A673 (cell line): Measurements from ENCODE around the gene TXNDC2. TPM values are rescaled to one million over a fixed set of nuclear protein-coding genes. Genes with fewer than 3 reads are reported as not detected.

Experiments used
- BruUV-seq: library from RNA; stranded (reverse); fragments of 400-500 nt; replicated peaks from 2 replicates; lab custom pipeline; 2021; lab: Mats Ljungman, UMichigan
- CTCF ChIA-PET: fragments of 300-600 bp; sonication (Branson Sonifier 250); formaldehyde crosslinking; loops from one replicate; lab custom pipeline; 2022; ENCODE audit warnings: antibody characterized with exemption; lab: Charles Lee
- POLR2A ChIA-PET: fragments of 300-600 bp; sonication (Branson Sonifier 250); formaldehyde crosslinking; loops from one replicate; lab custom pipeline; 2022; ENCODE audit warnings: antibody characterized with exemption; ENCODE audit not compliant: low non-redundant PET; lab: Charles Lee
- DNase-seq: peaks from one replicate; pipeline ENCODE4 v3.0.0-alpha.2; 2015; ENCODE audit warnings: low spot score
- H3K27ac ChIP-seq: fragments of 200-600 bp; sonication (generic); 2 replicates; pipeline ENCODE4 v1.5.1; 2016; ENCODE audit warnings: mixed run types, low read depth, mild to moderate bottlenecking, mixed read lengths, antibody characterized with exemption, low read length; ENCODE audit not compliant: poor library complexity, severe bottlenecking
- H3K27me3 ChIP-seq: fragments of 200-600 bp; sonication (generic); replicated peaks from 2 replicates; pipeline ENCODE4 v1.6.1; 2017; ENCODE audit warnings: mixed run types, low read depth, mild to moderate bottlenecking, mixed read lengths, antibody characterized with exemption, low read length; ENCODE audit not compliant: insufficient read depth, poor library complexity
- H3K36me3 ChIP-seq: fragments of 200-600 bp; sonication (generic); 2 replicates; pipeline ENCODE4 v1.6.1; 2016; ENCODE audit warnings: mixed run types, mild to moderate bottlenecking, mixed read lengths, antibody characterized with exemption, low read length; ENCODE audit not compliant: insufficient read depth, poor library complexity, severe bottlenecking
- H3K4me1 ChIP-seq: fragments of 200-600 bp; sonication (generic); 2 replicates; pipeline ENCODE4 v1.6.1; 2017; ENCODE audit warnings: mixed run types, mild to moderate bottlenecking, mixed read lengths, antibody characterized with exemption, low read length; ENCODE audit not compliant: insufficient read depth, poor library complexity, severe bottlenecking
- H3K4me3 ChIP-seq: fragments of 200-600 bp; sonication (generic); 2 replicates; pipeline ENCODE4 v1.5.1; 2016; ENCODE audit warnings: low read depth, mixed run types, mild to moderate bottlenecking, mixed read lengths, low read length; ENCODE audit not compliant: poor library complexity, severe bottlenecking
- H3K9me3 ChIP-seq: fragments of 200-600 bp; sonication (generic); 2 replicates; pipeline ENCODE4 v1.6.1; 2016; ENCODE audit warnings: mixed run types, low read depth, mild to moderate bottlenecking, mixed read lengths, antibody characterized with exemption, low read length; ENCODE audit not compliant: poor library complexity, severe bottlenecking
- EZH2 ChIP-seq: fragments of 200-600 bp; sonication (generic); IDR thresholded peaks from 2 replicates; pipeline ENCODE4 v1.6.1; 2017; ENCODE audit warnings: borderline replicate concordance, low read depth, mild to moderate bottlenecking, mixed read lengths, antibody characterized with exemption, low read length; ENCODE audit not compliant: poor library complexity, severe bottlenecking
- intact Hi-C: fragments of 100-400 bp; cut with micrococcal nuclease; formaldehyde crosslinking; loops from one replicate; pipeline ENCODE4 v1.10.0; 2022; ENCODE audit not compliant: unreplicated experiment
- total RNA-seq: library from RNA; stranded (reverse); gene quantifications from 2 replicates; pipeline ENCODE4 v1.2.3, GENCODE V29; 2021
- TF ChIP-seq, protein P1 (sequence below): fragments of 300-800, 200-600 bp; sonication (generic); conservative IDR thresholded peaks from 2 replicates; pipeline ENCODE4 v1.5.1; 2017; ENCODE audit warnings: low read depth, mild to moderate bottlenecking, antibody characterized with exemption, low read length, moderate library complexity, mixed read lengths

TXNDC2 gene
- total RNA-seq, 1 experiment from 2014 or later = 0.13 TPM

DNA sequence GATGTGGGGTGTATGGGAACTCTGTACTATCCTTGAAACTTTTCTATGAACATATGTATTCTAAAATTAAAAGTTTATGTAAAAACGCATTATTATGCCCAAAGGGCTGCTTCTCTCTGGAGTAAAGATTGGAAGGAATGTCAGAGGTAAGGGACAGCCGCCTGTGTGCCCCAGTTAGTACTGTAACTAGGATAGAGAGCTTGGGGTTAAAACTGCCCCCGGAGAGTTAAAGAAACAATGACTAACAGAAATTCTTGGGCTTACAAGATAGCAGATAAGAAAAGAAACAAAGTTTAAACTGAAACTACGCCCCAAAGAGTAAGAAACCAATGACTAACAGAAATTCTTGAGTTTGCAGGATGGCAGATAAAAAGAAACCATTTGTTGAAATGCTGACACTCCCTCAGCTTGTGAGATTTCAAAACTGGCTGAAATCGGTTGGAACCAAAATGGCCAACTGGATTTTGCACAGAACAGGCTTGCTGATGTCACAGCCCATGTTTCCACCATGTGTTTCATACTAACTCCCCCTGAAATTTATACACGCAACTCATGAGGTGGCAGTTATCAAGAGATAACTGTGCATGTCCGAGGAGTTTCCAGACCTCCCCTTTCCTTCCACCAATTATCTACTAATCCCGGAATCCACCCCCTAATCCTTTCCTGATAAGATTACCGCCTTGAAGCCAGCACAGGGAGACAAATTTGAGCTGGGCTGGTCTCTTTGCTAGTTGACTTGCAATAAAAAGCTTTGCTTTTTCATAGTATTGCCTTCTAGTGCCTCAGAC lies 8.7 kb upstream of the TXNDC2 start:
- peak overlapping the region; percentile 3 for H3K4me3 ChIP-seq
- peaks cover 22% of the 10 kb centered on the region for H3K4me1 ChIP-seq
- BruUV-seq = TSS peak; percentile 99
- intact Hi-C loops = no loop called here
- H3K27me3 ChIP-seq = no peaks in the 10 kb centered on the region
- CTCF ChIA-PET = no interaction called here
- H3K36me3 ChIP-seq = no peaks in the 10 kb centered on the region
- POLR2A ChIA-PET = interaction anchor here (0.7 kb wide), 2 partner anchors 37 to 573 kb away, joined by 3 read pairs; partner anchors contain the start of gene VAPA
- H3K27ac ChIP-seq = peak overlapping the region; percentile 95
- peak; percentile 97 for DNase-seq
- no peaks in the 10 kb centered on the region for H3K9me3 ChIP-seq
- no peak for TF ChIP-seq EZH2
- TF ChIP-seq, protein P1, sequence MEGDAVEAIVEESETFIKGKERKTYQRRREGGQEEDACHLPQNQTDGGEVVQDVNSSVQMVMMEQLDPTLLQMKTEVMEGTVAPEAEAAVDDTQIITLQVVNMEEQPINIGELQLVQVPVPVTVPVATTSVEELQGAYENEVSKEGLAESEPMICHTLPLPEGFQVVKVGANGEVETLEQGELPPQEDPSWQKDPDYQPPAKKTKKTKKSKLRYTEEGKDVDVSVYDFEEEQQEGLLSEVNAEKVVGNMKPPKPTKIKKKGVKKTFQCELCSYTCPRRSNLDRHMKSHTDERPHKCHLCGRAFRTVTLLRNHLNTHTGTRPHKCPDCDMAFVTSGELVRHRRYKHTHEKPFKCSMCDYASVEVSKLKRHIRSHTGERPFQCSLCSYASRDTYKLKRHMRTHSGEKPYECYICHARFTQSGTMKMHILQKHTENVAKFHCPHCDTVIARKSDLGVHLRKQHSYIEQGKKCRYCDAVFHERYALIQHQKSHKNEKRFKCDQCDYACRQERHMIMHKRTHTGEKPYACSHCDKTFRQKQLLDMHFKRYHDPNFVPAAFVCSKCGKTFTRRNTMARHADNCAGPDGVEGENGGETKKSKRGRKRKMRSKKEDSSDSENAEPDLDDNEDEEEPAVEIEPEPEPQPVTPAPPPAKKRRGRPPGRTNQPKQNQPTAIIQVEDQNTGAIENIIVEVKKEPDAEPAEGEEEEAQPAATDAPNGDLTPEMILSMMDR = no peak

DNA sequence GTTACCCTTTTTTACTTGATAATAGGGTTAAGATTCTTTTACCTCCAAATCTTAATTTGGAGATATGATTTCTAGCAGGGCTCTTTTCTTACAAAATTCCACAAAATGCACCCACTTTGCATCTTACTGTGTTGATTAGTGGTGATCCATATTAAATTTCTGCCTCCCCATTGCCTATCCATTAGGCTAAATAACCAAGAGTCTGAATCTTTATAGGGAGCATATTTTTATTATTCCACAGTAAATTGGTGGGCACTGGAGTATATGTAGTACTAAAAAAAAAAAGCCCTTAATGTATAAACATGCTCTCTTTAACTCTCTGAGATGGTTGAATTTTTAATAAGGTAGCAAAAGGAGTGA lies 8.1 kb upstream of the TXNDC2 start:
- H3K36me3 ChIP-seq = no peaks in the 10 kb centered on the region
- TF ChIP-seq, protein P1 = no peak
- TF ChIP-seq EZH2 = no peak
- BruUV-seq = TSS peak; percentile 98
- POLR2A ChIA-PET = interaction anchor here (0.7 kb wide), 2 partner anchors 36 to 572 kb away, joined by 3 read pairs; partner anchors contain the start of gene VAPA
- no peaks in the 10 kb centered on the region for H3K9me3 ChIP-seq
- intact Hi-C loops = no loop called here
- H3K27ac ChIP-seq = peak overlapping the region; percentile 95
- H3K27me3 ChIP-seq = no peaks in the 10 kb centered on the region
- no peak for DNase-seq
- CTCF ChIA-PET = no interaction called here
- peaks cover 22% of the 10 kb centered on the region for H3K4me1 ChIP-seq
- peak overlapping the region; percentile 3 for H3K4me3 ChIP-seq

DNA sequence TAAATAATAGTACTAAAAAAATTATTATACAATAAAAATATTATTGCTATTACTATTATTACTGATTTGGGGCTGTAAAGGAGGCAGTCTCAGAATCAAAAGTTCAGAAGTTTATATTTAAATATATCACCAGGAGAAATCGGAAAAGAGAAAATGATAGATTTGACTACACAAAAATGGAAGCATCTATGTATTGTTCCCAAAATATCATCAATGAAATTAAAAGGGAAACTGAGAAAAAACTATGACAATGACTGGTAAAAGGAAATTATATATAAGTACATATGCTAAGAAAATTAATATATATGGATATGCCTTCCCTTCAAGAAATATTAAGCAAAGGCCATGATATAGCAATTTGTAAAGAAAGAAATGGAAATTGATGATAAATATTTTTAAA lies 7.7 kb upstream of the TXNDC2 start:
- Histone ChIP-seq H3K27ac (peak overlapping the region; percentile 95), H3K9me3 (no peaks in the 10 kb centered on the region), H3K36me3 (no peaks in the 10 kb centered on the region), H3K4me1 (peaks cover 22% of the 10 kb centered on the region), H3K4me3 (no peak overlapping the region), H3K27me3 (no peaks in the 10 kb centered on the region)
- BruUV-seq = no TSS peak
- TF ChIP-seq, protein P1 = no peak
- no peak for TF ChIP-seq EZH2
- no peak for DNase-seq
- POLR2A ChIA-PET = no interaction called here
- intact Hi-C loops = no loop called here
- CTCF ChIA-PET = no interaction called here
